HCT116 (cell line): ENCODE data around the gene DYRK2. TPM values are rescaled to one million over a fixed set of nuclear protein-coding genes. Genes with fewer than 3 reads are reported as not detected.

Experiments used
- ATAC-seq: fragments of 200-7000 bp; cut with Tn5 transposase; 2 replicates; pipeline ENCODE4 v1.9.1; 2020; ENCODE audit warnings: mild to moderate bottlenecking, moderate library complexity
- BruUV-seq: library from RNA; stranded (reverse); fragments of 400-500 nt; replicated peaks from 2 replicates; lab custom pipeline; 2021; lab: Mats Ljungman, UMichigan
- CTCF ChIA-PET: fragments of 300-600 bp; sonication (Branson Sonifier 250); formaldehyde crosslinking; loops from one replicate; lab custom pipeline; 2021; ENCODE audit warnings: antibody characterized with exemption; lab: Charles Lee
- POLR2A ChIA-PET: fragments of 300-600, 350-600 bp; sonication (Branson Sonifier 250); formaldehyde crosslinking; loops from one replicate; lab custom pipeline; 2021; ENCODE audit warnings: antibody characterized with exemption; lab: Charles Lee
- RAD21 ChIA-PET, 2 experiments: fragments of 300-600 bp; sonication (Branson Sonifier 250); formaldehyde crosslinking; loops; one replicate each; lab custom pipeline; 2023; ENCODE audit warnings: low total read pairs in 2 of 2; ENCODE audit not compliant: uncharacterized antibody in 2 of 2, unreplicated experiment in 2 of 2, low non-redundant PET in 1 of 2; lab: Charles Lee
- DNase-seq: peaks from one replicate; pipeline ENCODE4 v3.0.0-alpha.2; 2010; ENCODE audit warnings: low read depth, low spot score
- H2AFZ ChIP-seq: fragments of 200-600 bp; shearing (Covaris generic), sonication (generic); 2 replicates; pipeline ENCODE4 v1.6.1; 2017; ENCODE audit warnings: low read depth, mixed run types, mixed read lengths, antibody characterized with exemption, low read length; ENCODE audit not compliant: poor library complexity, severe bottlenecking
- H3K27ac ChIP-seq: 2 replicates; pipeline ENCODE4 v1.5.1; 2012; ENCODE audit warnings: low read depth, low read length
- H3K27me3 ChIP-seq: fragments of 200-600 bp; sonication (generic); 2 replicates; pipeline ENCODE4 v1.6.1; 2016; ENCODE audit warnings: mixed run types, low read length, mixed read lengths; ENCODE audit not compliant: insufficient read depth
- H3K36me3 ChIP-seq, 2 experiments: fragments of 200-500 bp in 1 of 2; fragments of 200-600 bp in 1 of 2; sonication (Bioruptor generic) in 1 of 2; sonication (generic) in 1 of 2; 2 replicates each; pipeline versions ENCODE4 v1.5.1 to v1.6.1; 2014 to 2016; ENCODE audit warnings: low read length in 2 of 2, inconsistent platforms in 1 of 2, mixed read lengths in 1 of 2, mixed run types in 1 of 2; ENCODE audit not compliant: insufficient read depth in 2 of 2, control insufficient read depth in 1 of 2
- H3K4me1 ChIP-seq, 2 experiments: fragments of 200-600 bp in 1 of 2; sonication (generic) in 1 of 2; 2 replicates each; pipeline versions ENCODE4 v1.5.1 to v1.6.1; 2012 to 2017; ENCODE audit warnings: low read length in 2 of 2, inconsistent platforms in 1 of 2, mild to moderate bottlenecking in 1 of 2, mixed read lengths in 1 of 2, mixed run types in 1 of 2, moderate library complexity in 1 of 2; ENCODE audit not compliant: insufficient read depth in 2 of 2, control insufficient read depth in 1 of 2
- H3K4me2 ChIP-seq: fragments of 200-600 bp; sonication (generic); 2 replicates; pipeline ENCODE4 v1.6.1; 2017; ENCODE audit warnings: mixed run types, low read length, mixed read lengths
- H3K4me3 ChIP-seq, 2 experiments: fragments of 200-600 bp in 1 of 2; sonication (generic) in 1 of 2; replicated peaks in 1 of 2; 2 replicates each; pipeline ENCODE4 v1.5.1; 2011 to 2016; ENCODE audit warnings: low read length in 2 of 2, control low read depth in 1 of 2, low read depth in 1 of 2, mild to moderate bottlenecking in 1 of 2, mixed read lengths in 1 of 2, mixed run types in 1 of 2
- H3K79me2 ChIP-seq: fragments of 200-600 bp; sonication (generic); 2 replicates; pipeline ENCODE4 v1.6.1; 2017; ENCODE audit warnings: mild to moderate bottlenecking, mixed run types, low read length, moderate library complexity, mixed read lengths; ENCODE audit not compliant: insufficient read depth
- H3K9ac ChIP-seq: fragments of 200-600 bp; sonication (generic); 2 replicates; pipeline ENCODE4 v1.6.1; 2016; ENCODE audit warnings: low read length, mixed read lengths
- H3K9me2 ChIP-seq: fragments of 200-600 bp; sonication (generic), shearing (Covaris generic); 2 replicates; pipeline ENCODE4 v1.6.1; 2017; ENCODE audit warnings: mixed run types, mild to moderate bottlenecking, moderate library complexity; ENCODE audit not compliant: insufficient read depth
- H3K9me3 ChIP-seq, 2 experiments: fragments of 200-500 bp in 1 of 2; fragments of 200-600 bp in 1 of 2; sonication (Bioruptor generic) in 1 of 2; sonication (generic) in 1 of 2; 2 replicates each; pipeline ENCODE4 v1.6.1; 2014 to 2017; ENCODE audit warnings: low read length in 2 of 2, mixed read lengths in 2 of 2, inconsistent platforms in 1 of 2, low read depth in 1 of 2, mild to moderate bottlenecking in 1 of 2, mixed run types in 1 of 2, moderate library complexity in 1 of 2; ENCODE audit not compliant: control insufficient read depth in 1 of 2, insufficient read depth in 1 of 2
- H4K20me1 ChIP-seq: fragments of 200-600 bp; sonication (generic), shearing (Covaris generic); 2 replicates; pipeline ENCODE4 v1.6.1; 2017; ENCODE audit warnings: mixed run types, mild to moderate bottlenecking, moderate library complexity; ENCODE audit not compliant: insufficient read depth
- CBX3 ChIP-seq: IDR thresholded peaks from 2 replicates; pipeline ENCODE4 v1.6.1; 2012; ENCODE audit warnings: low read depth
- EZH2 ChIP-seq: fragments of 200-600 bp; sonication (generic); IDR thresholded peaks from 2 replicates; pipeline ENCODE4 v1.6.1; 2017; ENCODE audit warnings: antibody characterized with exemption, mixed run types
- EZH2phosphoT487 ChIP-seq: fragments of 200-600 bp; IDR thresholded peaks from 2 replicates; pipeline ENCODE4 v1.6.1; 2018; ENCODE audit warnings: antibody characterized with exemption, borderline replicate concordance
- JUND ChIP-seq: IDR thresholded peaks from 2 replicates; pipeline ENCODE4 v1.6.1; 2012
- POLR2A ChIP-seq: IDR thresholded peaks from 2 replicates; pipeline ENCODE4 v1.7.0; 2011; ENCODE audit warnings: borderline replicate concordance; ENCODE audit not compliant: insufficient read depth, insufficient read length; ENCODE audit errors: extremely low read depth
- POLR2AphosphoS5 ChIP-seq: IDR thresholded peaks from 2 replicates; pipeline ENCODE4 v1.6.1; 2011; ENCODE audit warnings: mild to moderate bottlenecking, low read depth, low read length, moderate library complexity
- RAD21 ChIP-seq: IDR thresholded peaks from 2 replicates; pipeline ENCODE4 v1.6.1; 2012; ENCODE audit warnings: low read depth, mild to moderate bottlenecking
- SIN3A ChIP-seq: IDR thresholded peaks from 2 replicates; pipeline ENCODE4 v1.6.1; 2012; ENCODE audit warnings: low read depth
- SRF ChIP-seq: IDR thresholded peaks from 2 replicates; pipeline ENCODE4 v1.6.1; 2012; ENCODE audit warnings: low read depth
- TCF7L2 ChIP-seq: IDR thresholded peaks from 2 replicates; pipeline ENCODE4 v1.7.0; 2011; ENCODE audit warnings: borderline replicate concordance, inconsistent platforms; ENCODE audit not compliant: insufficient read depth, insufficient read length; ENCODE audit errors: extremely low read depth
- YY1 ChIP-seq: IDR thresholded peaks from 2 replicates; pipeline ENCODE4 v1.6.1; 2011; ENCODE audit warnings: low read length, low read depth, moderate library complexity, mild to moderate bottlenecking; ENCODE audit not compliant: insufficient replicate concordance; ENCODE audit errors: extremely low read depth
- ZBTB33 ChIP-seq: IDR thresholded peaks from 2 replicates; pipeline ENCODE4 v1.6.1; 2011; ENCODE audit warnings: mild to moderate bottlenecking, low read length, moderate library complexity; ENCODE audit not compliant: insufficient replicate concordance; ENCODE audit errors: extremely low read depth
- ZFX ChIP-seq: fragments of 450-650 bp; IDR thresholded peaks from 2 replicates; pipeline ENCODE4 v1.6.1; 2017
- ZNF274 ChIP-seq: fragments of 200-500 bp; sonication (Bioruptor generic); IDR thresholded peaks from 2 replicates; pipeline ENCODE4 v1.6.1; 2014; ENCODE audit warnings: mild to moderate bottlenecking, low read depth, low read length, inconsistent platforms
- intact Hi-C: fragments of 100-400 bp; cut with micrococcal nuclease; formaldehyde crosslinking; loops from 2 replicates; pipeline ENCODE4 v1.10.0; 2022
- total RNA-seq: library from RNA; stranded (reverse); gene quantifications from one replicate; pipeline ENCODE4 v1.2.1, GENCODE V29; 2021; ENCODE audit not compliant: unreplicated experiment
- TF ChIP-seq, protein P1 (sequence below): IDR thresholded peaks from 2 replicates; pipeline ENCODE4 v1.6.1; 2012

The DYRK2 gene
- total RNA-seq, 1 experiment from 2014 or later = 28.7 TPM

DNA sequence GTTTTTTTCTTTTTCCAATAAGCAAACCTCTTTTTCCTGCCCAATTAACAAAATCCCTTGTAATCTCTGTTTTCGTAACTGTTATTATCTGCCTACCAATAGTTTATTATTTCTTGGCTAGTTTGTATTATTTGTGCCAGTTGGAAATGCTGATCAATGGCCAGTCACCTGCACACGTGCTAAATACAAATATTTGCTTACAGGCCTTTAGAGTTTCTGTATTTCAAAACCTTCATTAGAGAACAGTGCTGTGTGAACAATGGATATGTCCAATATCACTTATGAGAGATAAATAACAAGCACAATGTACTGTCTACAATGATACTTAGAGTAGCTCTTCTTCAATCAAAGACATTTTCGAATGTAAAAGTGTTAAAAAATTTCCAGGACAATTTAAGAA lies 10.8 kb upstream of the DYRK2 start (continued):
- TF ChIP-seq ZNF274 = no peak
- TF ChIP-seq CBX3 = no peak
- no peak for TF ChIP-seq ZFX
- TF ChIP-seq ZBTB33 = no peak
- no peak for TF ChIP-seq SRF
- no peak for TF ChIP-seq RAD21
- TF ChIP-seq EZH2phosphoT487 = no peak
- no peak for TF ChIP-seq POLR2A
- no peak for TF ChIP-seq TCF7L2
- TF ChIP-seq, protein P1, sequence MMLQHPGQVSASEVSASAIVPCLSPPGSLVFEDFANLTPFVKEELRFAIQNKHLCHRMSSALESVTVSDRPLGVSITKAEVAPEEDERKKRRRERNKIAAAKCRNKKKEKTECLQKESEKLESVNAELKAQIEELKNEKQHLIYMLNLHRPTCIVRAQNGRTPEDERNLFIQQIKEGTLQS = no peak
- TF ChIP-seq SIN3A = no peak

DNA sequence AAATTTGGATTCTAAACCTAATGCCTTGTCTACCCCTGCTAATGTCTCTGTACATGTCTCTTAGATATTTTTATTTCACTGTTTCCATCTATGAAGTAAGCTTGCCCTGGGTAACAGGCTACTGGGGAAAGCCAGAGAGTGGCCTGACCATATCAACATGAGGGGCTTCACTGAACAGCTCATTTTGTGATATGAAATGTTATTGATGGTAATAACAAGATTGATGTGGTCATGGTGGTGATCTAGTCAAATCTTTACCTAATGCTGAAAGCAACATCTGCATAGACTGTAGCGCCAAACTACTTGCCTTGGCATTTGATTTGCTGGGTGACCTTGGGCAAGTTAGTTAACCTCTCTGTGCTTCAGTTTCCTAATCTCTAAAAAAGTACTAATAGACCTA lies 9.9 kb upstream of the DYRK2 start:
- ChIA-PET POLR2A (no interaction called here), RAD21 (no interaction called here)
- DNase-seq = no peak
- Histone ChIP-seq H3K36me3 (no peaks in the 10 kb centered on the region), H3K79me2 (no peaks in the 10 kb centered on the region), H3K4me2 (no peak overlapping the region), H2AFZ (no peak overlapping the region), H3K4me3 (no peak overlapping the region), H3K27me3 (peaks cover 4% of the 10 kb centered on the region; the same call in 1 of the 2 replicates), H4K20me1 (no peaks in the 10 kb centered on the region), H3K27ac (no peak overlapping the region), H3K4me1 (no peaks in the 10 kb centered on the region)
- intact Hi-C loops = no loop called here
- no peak for TF ChIP-seq ZFX
- TF ChIP-seq, protein P1 = no peak
- no peak for TF ChIP-seq SIN3A
- TF ChIP-seq EZH2 = no peak
- TF ChIP-seq JUND = no peak
- no peak for TF ChIP-seq SRF
- no peak for TF ChIP-seq YY1
- TF ChIP-seq RAD21 = no peak
- no peak for TF ChIP-seq POLR2A
- TF ChIP-seq ZBTB33 = no peak
- no peak for TF ChIP-seq POLR2AphosphoS5
- TF ChIP-seq EZH2phosphoT487 = no peak
- TF ChIP-seq, all 23 proteins: peak for 0
- no TSS peak for BruUV-seq
- Histone ChIP-seq H3K9me3 (no peaks in the 10 kb centered on the region), H3K9me2 (no peaks in the 10 kb centered on the region), H3K9ac (no peak overlapping the region)
- no peak for ATAC-seq
- CTCF ChIA-PET = no interaction called here
